HG02759 (cell line): ENCODE results near the gene TFF3.

Source experiments
- ATAC-seq: cut with Tn5 transposase; IDR thresholded peaks from one replicate; pipeline ENCODE4 v1.9.1; 2021; ENCODE audit warnings: mild to moderate bottlenecking, moderate library complexity; ENCODE audit not compliant: unreplicated experiment

TFF3 gene

DNA sequence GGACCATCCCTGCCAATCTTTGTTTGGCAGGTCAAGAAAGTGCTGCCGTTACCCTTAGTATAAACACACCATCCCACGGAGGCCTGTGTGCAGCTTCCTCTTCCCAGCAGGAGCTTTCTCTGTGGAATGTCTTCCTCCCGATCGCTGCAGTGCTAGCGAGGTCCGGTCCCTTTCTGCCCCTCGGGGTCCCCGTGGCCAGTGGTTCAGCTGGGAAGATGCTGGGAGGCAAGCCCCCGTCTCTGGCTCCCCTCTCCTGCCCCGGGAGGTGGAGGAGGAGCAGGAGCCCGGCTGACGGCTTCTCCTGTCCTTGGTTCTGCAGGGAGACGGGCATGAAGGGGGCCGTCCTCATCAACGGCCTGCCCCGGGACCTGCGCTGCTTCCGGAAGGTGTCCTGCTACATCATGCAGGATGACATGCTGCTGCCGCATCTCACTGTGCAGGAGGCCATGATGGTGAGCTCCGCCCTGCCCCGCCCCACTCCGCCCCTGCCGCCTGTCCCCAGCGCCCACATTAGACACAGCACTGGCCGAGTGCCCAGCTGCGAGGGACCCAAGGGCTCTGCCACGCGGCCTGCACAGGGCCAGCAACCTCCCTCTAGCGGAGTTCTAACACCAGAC lies 42.1 kb downstream of the TFF3 start:
- no peak for ATAC-seq

DNA sequence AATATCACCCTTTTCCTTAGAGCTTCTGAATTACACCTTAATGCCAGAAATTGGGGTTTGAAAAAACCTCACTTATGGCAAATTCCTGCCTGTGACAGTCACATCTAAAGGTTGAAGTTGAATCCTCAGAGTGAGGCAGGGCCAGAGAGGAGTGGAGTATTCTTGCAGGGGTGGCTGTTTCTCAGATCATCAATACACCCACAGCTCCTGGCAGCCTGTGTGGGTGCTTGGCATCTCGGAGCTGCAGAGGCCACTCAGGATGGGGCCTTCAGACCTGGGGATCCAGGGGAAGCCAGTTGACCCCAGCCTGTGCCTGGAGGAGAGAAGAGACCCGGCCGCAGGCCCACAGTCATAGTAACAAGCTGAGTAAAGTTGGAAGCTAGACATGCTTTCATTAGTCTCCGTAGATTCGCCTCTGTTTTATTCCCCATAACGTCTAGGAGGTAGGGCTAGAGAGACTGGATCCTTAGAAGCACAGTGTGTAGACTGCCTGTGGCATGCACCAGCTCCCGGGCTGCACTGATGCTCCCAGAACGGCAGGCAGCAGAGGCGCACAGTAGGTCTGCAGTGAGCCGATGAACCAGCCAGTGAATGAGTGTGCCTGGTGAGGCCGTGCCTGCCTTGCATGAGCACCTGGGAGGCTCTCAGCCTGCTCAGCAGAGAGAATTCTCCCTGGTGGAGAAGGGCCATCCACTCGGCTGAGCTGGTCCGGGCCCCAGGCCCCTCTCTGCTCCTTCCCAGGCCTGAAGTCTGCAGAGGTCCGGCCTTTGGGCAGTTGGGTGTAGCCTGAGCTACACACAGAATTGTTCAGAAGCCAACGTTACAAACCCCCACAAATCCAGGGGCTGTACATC lies 42.9 kb downstream of the TFF3 start:
- ATAC-seq, result no peak

DNA sequence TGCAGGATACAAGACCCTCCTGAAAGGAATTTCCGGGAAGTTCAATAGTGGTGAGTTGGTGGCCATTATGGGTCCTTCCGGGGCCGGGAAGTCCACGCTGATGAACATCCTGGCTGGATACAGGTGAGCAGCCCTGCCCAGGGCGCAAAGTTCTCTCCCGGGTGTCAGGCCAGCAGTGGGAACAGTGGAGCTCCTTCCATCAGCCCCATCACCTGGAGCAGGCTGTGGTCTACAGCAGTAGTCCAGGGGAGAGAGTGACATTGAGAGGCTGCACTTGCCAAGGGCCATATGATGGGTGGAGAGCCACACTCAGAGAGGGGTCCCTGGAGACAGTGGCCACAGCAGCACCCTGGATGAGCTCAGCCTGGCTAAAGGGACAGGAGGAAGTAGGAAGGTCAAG lies 44.1 kb downstream of the TFF3 start:
- ATAC-seq, result no peak

DNA sequence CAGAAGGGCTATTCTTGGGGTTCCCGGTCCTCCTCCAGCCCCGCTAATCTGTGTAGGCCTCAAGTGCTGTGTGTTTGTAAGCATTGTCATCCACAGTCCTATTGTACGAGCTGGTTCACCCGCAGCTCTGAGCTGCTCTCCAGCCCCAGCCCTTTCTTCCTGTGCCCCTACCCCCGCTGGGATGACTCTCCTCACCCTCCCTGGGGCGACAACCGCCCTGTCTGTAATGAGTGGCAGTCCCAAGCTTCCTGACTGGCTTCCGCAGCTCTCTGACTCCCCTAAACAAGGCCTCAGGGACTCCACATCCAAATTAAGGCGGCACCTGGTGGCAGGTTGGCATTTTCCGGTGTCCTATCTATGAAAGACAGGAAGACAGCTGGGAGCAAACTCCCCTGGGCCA lies 45.8 kb downstream of the TFF3 start:
- ATAC-seq, result no peak

DNA sequence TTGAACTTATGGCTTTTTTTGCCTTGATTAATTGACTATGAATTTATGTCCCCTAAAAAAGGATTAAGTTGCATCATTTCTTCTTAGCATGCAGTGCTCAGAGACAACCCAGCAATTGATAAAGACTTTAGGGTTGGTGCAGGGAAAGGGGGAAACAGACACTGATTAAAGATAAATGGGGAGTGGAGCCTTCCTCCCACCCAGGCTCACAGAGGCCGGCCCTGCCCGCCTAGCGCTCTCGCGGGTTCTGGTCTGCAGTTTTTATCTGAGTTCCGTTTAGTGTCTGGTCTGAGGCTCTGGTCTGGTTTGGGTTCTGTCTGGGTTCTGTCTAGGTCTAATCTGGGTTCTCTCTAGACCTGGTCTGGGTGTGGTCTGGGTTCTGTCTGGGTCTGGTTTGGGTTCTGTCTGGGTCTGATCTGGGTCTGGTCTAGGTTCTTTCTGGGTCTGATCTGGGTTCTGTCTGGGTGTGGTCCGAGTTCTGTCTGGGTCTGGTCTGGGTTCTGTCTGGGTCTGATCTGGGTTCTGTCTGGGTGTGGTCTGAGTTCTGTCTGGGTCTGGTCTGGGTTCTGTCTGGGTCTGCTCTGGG lies 48.1 kb downstream of the TFF3 start:
- ATAC-seq, result no peak

DNA sequence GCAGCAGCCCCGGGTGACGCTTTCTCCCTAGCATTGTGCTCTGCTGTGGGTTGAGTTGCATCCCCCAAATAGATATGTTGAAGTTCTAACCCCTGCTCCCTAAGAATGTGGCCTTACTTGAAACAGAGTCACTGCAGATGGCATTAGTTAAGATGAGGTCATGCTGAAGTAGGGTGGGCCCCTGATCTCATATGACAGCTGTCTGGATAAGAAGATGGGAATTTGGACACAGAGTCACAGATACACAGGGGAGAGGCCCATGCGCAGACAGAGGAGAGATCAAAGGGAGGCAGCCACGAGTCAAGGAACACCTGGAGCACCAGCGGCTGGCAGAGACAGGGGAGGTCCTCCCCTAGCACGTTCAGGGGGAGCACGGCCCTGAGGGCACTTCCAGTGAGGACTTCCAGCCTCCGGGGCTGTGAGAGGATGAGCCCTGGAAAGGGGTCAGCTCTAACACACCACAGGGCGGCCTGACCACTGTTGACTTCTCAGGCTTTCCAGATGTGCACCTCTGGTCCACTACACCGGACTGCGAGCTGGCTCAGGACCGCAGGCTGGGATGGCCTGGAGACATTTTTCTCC lies 49.9 kb downstream of the TFF3 start:
- no peak for ATAC-seq

DNA sequence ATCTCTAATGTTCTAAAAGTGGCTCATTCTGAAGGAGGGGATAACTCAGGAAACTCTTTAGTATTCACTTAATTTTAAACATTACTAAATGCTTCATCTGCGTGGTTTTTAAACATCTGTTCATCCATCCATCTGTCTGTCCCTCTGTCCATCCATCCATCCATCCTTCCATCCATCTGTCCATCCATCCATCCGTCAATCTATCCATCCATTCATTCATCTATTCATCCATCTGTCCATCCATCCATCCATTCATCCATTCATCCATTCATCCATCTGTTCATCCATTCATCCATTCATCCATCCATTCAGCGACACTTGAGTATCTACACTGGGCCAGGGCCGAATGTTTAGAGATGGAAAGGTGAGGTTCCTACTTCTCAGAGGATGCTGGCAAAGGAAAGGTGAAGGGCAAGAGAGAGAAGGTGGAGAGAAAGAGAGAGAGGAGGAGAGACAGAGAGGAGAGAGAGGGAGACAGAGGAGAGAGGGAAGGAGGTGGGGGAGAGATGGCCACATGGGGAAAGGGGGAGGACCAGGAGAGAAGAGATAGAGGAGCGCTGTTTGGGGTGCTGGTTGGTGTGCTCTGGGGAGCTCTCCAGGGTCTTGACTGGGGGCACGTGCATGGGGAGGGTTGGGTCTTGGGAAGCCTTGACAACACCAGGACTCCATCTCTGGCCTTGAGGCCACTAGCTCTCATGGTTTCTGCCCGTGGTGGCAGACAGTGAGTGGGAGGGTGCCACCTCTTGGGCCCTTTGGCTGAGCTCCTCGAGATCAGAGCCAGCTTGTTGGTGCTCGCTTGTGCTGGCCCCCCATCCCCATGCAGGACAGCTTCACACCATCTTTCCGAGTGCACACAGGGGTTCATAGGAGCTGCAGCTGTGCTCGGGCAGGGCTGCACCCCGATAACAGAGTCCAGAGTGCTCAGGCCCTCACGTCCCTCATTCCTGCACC lies 50.7 kb downstream of the TFF3 start:
- ATAC-seq, result no peak

DNA sequence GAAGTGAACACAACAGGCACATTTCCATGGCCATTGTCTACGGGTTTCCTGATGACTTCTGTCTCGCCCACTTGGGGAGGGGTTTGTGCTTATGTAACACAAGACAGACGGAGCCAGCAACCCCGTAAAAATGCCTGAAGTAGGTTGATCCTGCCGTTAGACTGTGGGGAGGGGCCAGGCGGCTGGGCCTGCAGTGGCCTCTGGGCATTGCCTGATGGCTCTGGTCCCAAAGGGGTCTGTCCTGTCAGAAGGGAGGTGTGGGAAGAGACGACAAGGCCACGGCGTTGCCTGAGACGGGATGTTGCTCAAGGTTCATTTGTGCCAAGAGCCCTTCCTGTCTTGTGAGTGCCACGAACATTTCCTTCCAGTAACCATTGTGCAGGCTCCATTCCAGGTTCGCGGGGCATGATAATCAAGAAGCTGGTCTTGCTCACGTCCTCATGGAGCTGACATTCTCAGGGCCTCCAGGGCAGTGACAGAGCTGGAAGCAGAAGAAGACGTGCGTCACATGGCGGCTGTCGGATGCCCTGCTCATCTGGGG lies 51.5 kb downstream of the TFF3 start:
- ATAC-seq, result no peak

DNA sequence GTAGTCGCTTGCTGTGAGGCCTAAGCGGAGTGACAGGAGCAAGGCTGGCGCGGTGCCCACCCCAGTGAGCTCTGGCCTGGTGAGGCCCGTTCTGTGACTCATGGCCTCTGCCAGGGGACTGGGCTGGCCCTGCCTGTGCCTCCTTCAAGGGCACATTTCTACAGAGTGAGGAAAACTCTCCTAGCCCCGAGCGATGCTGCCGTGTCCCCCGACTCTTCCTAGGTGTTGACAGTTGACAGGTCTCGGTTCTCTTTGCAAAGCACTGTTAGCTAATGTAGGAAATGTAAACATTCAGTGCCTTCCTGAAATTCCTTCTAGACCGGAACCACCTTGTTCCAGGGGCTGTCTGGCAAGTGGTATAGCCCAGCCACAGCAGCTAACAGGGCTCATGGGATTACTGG lies 52.4 kb downstream of the TFF3 start:
- no peak for ATAC-seq

DNA sequence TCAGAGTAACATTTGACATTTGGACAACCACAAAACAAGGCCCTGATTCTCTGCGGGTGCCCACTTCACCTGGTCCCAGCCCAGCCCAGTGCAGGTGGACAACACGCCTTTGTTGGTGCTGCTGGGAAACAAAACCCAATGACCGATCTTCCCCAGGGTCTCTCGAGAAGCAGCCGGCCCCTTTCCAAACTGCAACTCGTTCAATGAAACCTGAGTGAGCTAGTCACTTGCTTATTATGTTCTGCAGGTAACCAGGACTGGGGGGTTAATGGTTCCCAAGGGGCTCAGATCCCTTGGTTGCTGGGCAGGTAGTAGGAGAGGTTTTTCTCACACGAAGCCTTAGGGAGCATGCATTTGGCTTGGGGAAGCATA lies 53.4 kb downstream of the TFF3 start:
- no peak for ATAC-seq
